Keratinocyte (primary cell): ENCODE results near the gene TMEM123.
"Not testable (repeated sequence)": the region's sequence is repeated elsewhere in the genome, so short reads cannot be mapped to it uniquely, and the experiment has no call there.

Experiments used
- CTCF ChIP-seq, 3 experiments: IDR thresholded peaks in 1 of 3; conservative IDR thresholded peaks in 1 of 3; optimal IDR thresholded peaks in 1 of 3; 2 replicates in 2 of 3; 3 replicates in 1 of 3; pipeline versions ENCODE3 to v1.5.1; 2011; ENCODE audit warnings: low read length in 3 of 3, mild to moderate bottlenecking in 3 of 3, moderate library complexity in 2 of 3, control low read depth in 1 of 3, inconsistent platforms in 1 of 3; ENCODE audit not compliant: insufficient read depth in 2 of 3; ENCODE audit errors: extremely low read depth in 1 of 3
- EZH2 ChIP-seq: IDR thresholded peaks from one replicate; pipeline ENCODE4 v1.6.1; 2012; ENCODE audit warnings: inconsistent platforms, mild to moderate bottlenecking, low read length, moderate library complexity

GRCh38 chr11:102433571-102433970 lies 19.0 kb downstream of the TMEM123 start:
- TF ChIP-seq CTCF (optimal IDR thresholded peaks at IDR 0.05 in 1 of 3, IDR thresholded peaks at IDR 0.05 in 1 of 3, conservative IDR thresholded peaks at IDR 0.05 in 1 of 3; ENCODE audit: extremely low read depth in 1 of 3, insufficient read depth in 2 of 3, low read length in 3 of 3); EZH2: not testable (repeated sequence)
